GM10847 (cell line): ENCODE measurements around the gene GAS7.

Experiments
- POLR2A ChIP-seq: IDR thresholded peaks from 2 replicates; pipeline ENCODE4 v1.6.1; 2011; ENCODE audit not compliant: insufficient read length; ENCODE audit errors: extremely low read depth

GAS7 gene

GRCh38 chr17:10211666-10212065 is 13.3 kb upstream of the GAS7 start:
- TF ChIP-seq POLR2A: no peak

- no peak for TF ChIP-seq POLR2A
These were observed 11.8 kb upstream of the GAS7 start for GRCh38 chr17:10210151-10210574.

DNA sequence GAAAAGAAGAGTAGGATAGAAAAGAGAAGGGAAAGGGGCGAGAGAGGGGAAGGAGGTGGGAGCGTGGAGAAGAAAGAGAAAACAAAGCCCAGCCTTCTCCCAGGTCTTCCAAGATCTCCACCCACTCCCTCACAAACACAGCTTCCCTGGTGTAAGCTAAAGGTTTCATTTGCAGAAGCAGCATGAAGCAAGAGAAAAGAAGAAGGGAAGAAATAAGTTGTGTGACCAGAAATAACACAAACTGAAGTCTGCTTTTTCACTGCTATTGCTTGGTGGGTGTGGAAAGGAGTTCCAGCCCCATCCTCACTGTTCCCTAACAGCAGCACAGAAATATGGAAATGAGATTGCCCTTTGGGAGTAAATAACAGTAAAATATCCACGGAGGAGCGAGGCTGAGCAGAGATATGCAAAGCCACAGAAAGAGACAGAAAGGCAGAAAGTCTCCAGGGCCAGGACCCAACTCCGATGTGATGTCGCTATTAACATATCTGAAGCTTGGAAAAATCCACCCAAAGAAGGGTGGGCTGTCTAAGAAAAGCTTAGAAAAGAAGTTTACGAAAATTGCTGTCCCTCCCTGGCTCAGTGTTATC is 10.3 kb upstream of the GAS7 start:
- no peak for TF ChIP-seq POLR2A

DNA sequence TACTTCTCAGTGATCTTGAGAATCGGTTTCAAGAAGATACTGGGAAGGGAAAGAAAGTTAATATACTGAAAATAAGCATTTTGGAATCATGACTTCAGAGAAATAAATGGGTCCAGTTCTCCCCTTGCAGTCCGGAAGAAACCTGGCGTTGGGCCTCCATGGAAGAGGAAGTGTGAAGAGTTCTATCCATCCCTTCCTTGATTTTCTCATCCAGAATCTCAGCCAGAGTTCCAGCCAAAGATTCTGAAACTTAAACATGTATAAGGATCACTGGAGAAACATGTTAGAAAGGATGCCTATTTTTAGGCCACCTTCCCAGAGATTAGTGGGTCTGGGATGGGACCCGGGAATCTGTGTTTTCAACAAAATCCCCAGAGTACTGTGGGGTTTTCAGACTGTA is 8.7 kb upstream of the GAS7 start:
- TF ChIP-seq POLR2A: no peak

GRCh38 chr17:10205549-10206185 is 7.3 kb upstream of the GAS7 start:
- TF ChIP-seq POLR2A: no peak

- TF ChIP-seq POLR2A: no peak
These were observed 3.3 kb upstream of the GAS7 start for GRCh38 chr17:10201680-10202079.

DNA sequence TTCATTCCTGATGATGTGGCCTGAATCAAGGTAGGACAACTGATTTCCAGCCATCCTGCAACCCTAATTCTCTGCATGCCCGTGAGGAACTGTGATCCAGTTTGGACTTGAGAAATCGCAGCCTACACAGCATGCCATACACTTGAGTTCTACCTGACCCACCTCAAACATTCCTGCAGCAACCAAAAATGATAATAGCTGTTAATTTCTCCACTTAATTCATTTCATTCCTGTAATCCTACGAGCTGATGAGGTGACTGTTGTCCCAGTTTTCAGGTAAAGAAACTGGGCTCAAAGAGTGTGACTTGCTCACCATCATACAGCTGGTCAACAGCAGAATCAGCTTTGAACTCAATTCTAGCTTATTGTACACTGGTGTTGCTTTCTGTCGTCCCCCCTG is 2.2 kb upstream of the GAS7 start:
- TF ChIP-seq POLR2A: no peak

- TF ChIP-seq POLR2A: no peak
These were observed 1.6 kb upstream of the GAS7 start for GRCh38 chr17:10200016-10200415.

DNA sequence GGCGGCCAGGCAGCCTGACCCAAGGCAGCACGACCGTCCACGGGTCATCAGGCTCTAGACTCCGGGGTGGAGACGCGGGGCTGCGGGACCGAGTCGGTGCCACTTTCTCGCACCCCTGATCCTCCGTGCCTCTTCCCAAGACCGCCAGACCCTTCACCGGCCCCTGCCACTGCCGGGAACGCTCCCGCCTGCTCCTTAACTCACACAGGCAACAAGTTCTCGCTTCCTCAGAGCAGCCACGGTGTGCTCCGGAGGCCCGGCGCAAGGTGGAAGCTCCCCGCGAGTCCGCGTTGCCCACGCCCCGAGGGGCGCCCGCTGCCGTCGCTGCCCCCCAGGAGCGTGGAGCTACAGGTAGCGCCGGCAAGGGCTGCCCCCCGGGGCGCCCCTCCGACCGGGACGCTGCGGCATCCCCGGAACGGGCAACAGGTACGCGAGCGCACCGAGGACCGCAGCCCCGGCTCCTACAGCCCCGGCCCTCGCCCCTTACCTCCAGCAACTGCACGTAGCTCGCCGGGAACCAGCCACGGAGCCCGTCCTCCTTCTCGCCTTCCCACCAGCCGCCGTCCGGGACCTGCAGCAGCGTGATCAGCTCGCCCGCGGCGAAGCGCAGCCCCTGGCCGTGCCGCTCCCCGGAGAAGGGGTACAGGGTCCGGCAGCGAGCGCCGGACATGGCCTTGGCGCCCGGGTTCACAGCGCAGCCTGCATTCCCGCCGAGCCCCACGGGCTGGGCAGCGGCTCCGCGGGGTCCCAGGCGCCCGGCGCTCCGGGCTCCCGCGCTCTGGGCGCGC is 491 bp downstream of the GAS7 start:
- TF ChIP-seq POLR2A: no peak

GRCh38 chr17:10197362-10197720 is 1.1 kb downstream of the GAS7 start:
- no peak for TF ChIP-seq POLR2A

GRCh38 chr17:10196941-10197340 is 1.5 kb downstream of the GAS7 start:
- no peak for TF ChIP-seq POLR2A

- no peak for TF ChIP-seq POLR2A
These were observed 2.0 kb downstream of the GAS7 start for GRCh38 chr17:10196384-10196895.

DNA sequence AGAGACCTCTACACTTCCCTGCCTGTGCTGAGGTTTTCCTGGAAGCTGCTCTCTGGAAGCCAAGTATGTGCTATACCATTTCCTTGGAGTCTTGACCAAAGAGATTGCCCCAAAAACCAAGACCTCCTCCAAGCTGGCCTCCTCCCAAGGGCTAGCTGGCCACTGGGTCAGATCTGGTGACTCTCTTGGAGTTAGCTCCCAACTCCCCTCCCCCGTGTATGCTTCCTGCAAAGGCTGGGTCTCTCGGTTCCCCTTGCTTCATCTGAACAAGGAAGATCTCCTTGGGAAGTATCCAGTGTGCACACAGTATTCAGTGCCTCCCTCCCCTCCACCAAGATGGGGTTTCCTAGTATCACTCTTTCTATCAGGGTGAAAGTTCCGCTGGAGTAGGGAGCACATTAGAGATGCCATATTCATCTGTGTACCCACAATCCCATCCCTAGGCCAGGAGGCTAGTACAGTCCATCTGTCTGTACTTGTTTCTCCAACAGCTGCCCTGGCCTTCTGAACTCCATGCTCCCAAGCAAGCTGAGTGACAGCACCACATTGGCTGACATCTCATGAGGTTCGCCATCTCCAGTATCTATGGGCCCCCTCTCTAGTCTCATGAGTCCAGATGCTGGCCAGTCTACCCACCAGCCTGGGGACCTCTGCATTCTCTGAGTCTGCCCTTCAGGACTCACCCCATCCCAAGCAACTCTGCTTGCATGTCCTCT is 3.2 kb downstream of the GAS7 start:
- TF ChIP-seq POLR2A: no peak

- no peak for TF ChIP-seq POLR2A
These were observed 4.8 kb downstream of the GAS7 start for GRCh38 chr17:10193632-10194031.

- TF ChIP-seq POLR2A: no peak
These were observed 5.4 kb downstream of the GAS7 start for GRCh38 chr17:10192972-10193371.

GRCh38 chr17:10192461-10192860 is 5.9 kb downstream of the GAS7 start:
- TF ChIP-seq POLR2A: no peak
